ENCODE data around the gene TJP1.
A peak's percentile ranks its signal among the peaks of the same experiment; 100 is the strongest.
"Not testable (repeated sequence)": the region's sequence is repeated elsewhere in the genome, so short reads cannot be mapped to it uniquely, and the experiment has no call there.

Gene TJP1

GRCh38 chr15:29734917-29735572, 87.2 kb downstream of the TJP1 start (continued):
- TF ChIP-seq BCL6B (tag by site-specific recombination; IDR thresholded peaks at IDR 0.05) (0 out of 2 replicates have a peak, but pooled peaks have one; percentile 10), ZBTB20 (tag by site-specific recombination; IDR thresholded peaks at IDR 0.05) (no peak), KLF7 (tag by site-specific recombination; IDR thresholded peaks at IDR 0.05; ENCODE audit: borderline replicate concordance) (no peak)

- no peaks in the 10 kb centered on the region for H3K4me1 ChIP-seq (ENCODE audit: control insufficient read depth, insufficient read depth, low read length)
- TF ChIP-seq ZNF16 (tag by site-specific recombination; IDR thresholded peaks at IDR 0.05; ENCODE audit: low read depth): no peak
- TF ChIP-seq ZNF311 (tag by site-specific recombination; IDR thresholded peaks at IDR 0.05; ENCODE audit: borderline replicate concordance): no peak
- no peak for TF ChIP-seq ZNF248 (tag by site-specific recombination; IDR thresholded peaks at IDR 0.05)
- no peak for TF ChIP-seq ZNF2 (tag by site-specific recombination; IDR thresholded peaks at IDR 0.05)
- TF ChIP-seq ZNF692 (tag by site-specific recombination; IDR thresholded peaks at IDR 0.05): no peak
- no peak for TF ChIP-seq PRDM4 (tag by site-specific recombination; IDR thresholded peaks at IDR 0.05)
- no peak for TF ChIP-seq KLF9 (tag by site-specific recombination; IDR thresholded peaks at IDR 0.05; ENCODE audit: low read depth)
- TF ChIP-seq ZNF677 (tag by site-specific recombination; IDR thresholded peaks at IDR 0.05): no peak
- TF ChIP-seq MYNN (tag by site-specific recombination; IDR thresholded peaks at IDR 0.05; ENCODE audit: borderline replicate concordance): no peak
- no peak for TF ChIP-seq FEZF1 (tag by site-specific recombination; IDR thresholded peaks at IDR 0.05)
- no peak for TF ChIP-seq ZNF449 (tag by site-specific recombination; IDR thresholded peaks at IDR 0.05)
- TF ChIP-seq ZNF114 (tag by site-specific recombination; IDR thresholded peaks at IDR 0.05): no peak
- TF ChIP-seq AEBP2 (tag by site-specific recombination; IDR thresholded peaks at IDR 0.05; ENCODE audit: borderline replicate concordance): no peak
- no peak for TF ChIP-seq ZNF488 (tag by site-specific recombination; IDR thresholded peaks at IDR 0.05)
- no peak for TF ChIP-seq ZNF776 (tag by site-specific recombination; IDR thresholded peaks at IDR 0.05; ENCODE audit: borderline replicate concordance)
- no peak for TF ChIP-seq ZNF423 (tag by site-specific recombination; IDR thresholded peaks at IDR 0.05)
- no peak for TF ChIP-seq ZEB2 (tag by site-specific recombination; IDR thresholded peaks at IDR 0.05)
- no peak for TF ChIP-seq ZBTB48 (tag by site-specific recombination; IDR thresholded peaks at IDR 0.05)
- H3K9me3 ChIP-seq (ENCODE audit: control insufficient read depth, insufficient read depth, low read depth, low read length): no peaks in the 10 kb centered on the region
- no peak overlapping the region for H3K4me3 ChIP-seq (ENCODE audit: low read depth, low read length)
- H3K36me3 ChIP-seq (ENCODE audit: control insufficient read depth in 2 of 2, insufficient read depth in 1 of 2, low read length in 2 of 2): peaks cover 12 to 53% of the 10 kb centered on the region in 2 experiments
- POLR2A ChIA-PET: no interaction called here
- no peak overlapping the region for H3K27ac ChIP-seq (ENCODE audit: extremely low read depth, low read depth, low read length)
- CTCF ChIA-PET: interaction anchor here (0.6 kb wide), 1 partner anchor 19 kb away, joined by 4 read pairs; no protein-coding TSS in a partner anchor
Measured at GRCh38 chr15:29731865-29732264, 90.4 kb downstream of the TJP1 start.

- H3K9me3 ChIP-seq (ENCODE audit: control insufficient read depth, insufficient read depth, low read depth, low read length); CTCF ChIA-PET; H3K4me1 ChIP-seq (ENCODE audit: control insufficient read depth, insufficient read depth, low read length); H3K4me3 ChIP-seq (ENCODE audit: low read depth, low read length); H3K27ac ChIP-seq (ENCODE audit: extremely low read depth, low read depth, low read length); POLR2A ChIA-PET: not testable (repeated sequence)
- peaks cover 8 to 62% of the 10 kb centered on the region in 2 experiments for H3K36me3 ChIP-seq (ENCODE audit: control insufficient read depth in 2 of 2, insufficient read depth in 1 of 2, low read length in 2 of 2)
Measured at GRCh38 chr15:29730471-29730870, 91.8 kb downstream of the TJP1 start.
